ENCODE data around the gene ZFHX3. TPM values are rescaled to one million over a fixed set of nuclear protein-coding genes. Genes with fewer than 3 reads are reported as not detected.

ZFHX3 gene
- total and polyA plus RNA-seq, 2 donors (not counting 3 experiments of a cell fraction or from before 2014, with no cell fraction given): 3.7 to 18.8 TPM

GRCh38 chr16:72908362-72909167, 139.4 kb downstream of the ZFHX3 start:
- no peaks in the 10 kb centered on the region for H3K27me3 ChIP-seq (ENCODE audit: control insufficient read depth in 2 of 2, insufficient read depth in 2 of 2, low read length in 2 of 2)
- H3K4me3 ChIP-seq (replicated peaks in 1 of 3; ENCODE audit: insufficient read depth in 1 of 3, low read depth in 1 of 3, low read length in 3 of 3): no peak overlapping the region
- H3K27ac ChIP-seq (ENCODE audit: insufficient read depth, low read depth, low read length): no peak overlapping the region
- FAIRE-seq: no peak
- POLR2A ChIA-PET: no interaction called here
- intact Hi-C loops (cut with micrococcal nuclease) (no loop called here), dilution Hi-C loops (cut with MboI; ENCODE audit: extremely low pct_ligation_motif_present, low sequenced_read_pairs) (no loop called here)
- TF ChIP-seq EZH2 (IDR thresholded peaks at IDR 0.05; ENCODE audit: borderline replicate concordance, low read depth, low read length, severe bottlenecking) (no peak), JUN (IDR thresholded peaks at IDR 0.05; ENCODE audit: borderline replicate concordance, insufficient read depth, insufficient read length, low read depth) (no peak), MYC (IDR thresholded peaks at IDR 0.05; ENCODE audit: low read depth, low read length) (no peak), POLR2A (IDR thresholded peaks at IDR 0.05; ENCODE audit: low read depth, low read length) (no peak), POLR2AphosphoS5 (IDR thresholded peaks at IDR 0.05; ENCODE audit: insufficient read depth, low read depth, low read length) (no peak), MAX (IDR thresholded peaks at IDR 0.05; ENCODE audit: insufficient read depth, insufficient read length) (no peak), FOS (IDR thresholded peaks at IDR 0.05; ENCODE audit: borderline replicate concordance, insufficient read depth, low read length) (no peak), GATA2 (IDR thresholded peaks at IDR 0.05; ENCODE audit: insufficient read depth, insufficient read length, low read depth, low read length) (no peak)
- TF ChIP-seq, protein P1, sequence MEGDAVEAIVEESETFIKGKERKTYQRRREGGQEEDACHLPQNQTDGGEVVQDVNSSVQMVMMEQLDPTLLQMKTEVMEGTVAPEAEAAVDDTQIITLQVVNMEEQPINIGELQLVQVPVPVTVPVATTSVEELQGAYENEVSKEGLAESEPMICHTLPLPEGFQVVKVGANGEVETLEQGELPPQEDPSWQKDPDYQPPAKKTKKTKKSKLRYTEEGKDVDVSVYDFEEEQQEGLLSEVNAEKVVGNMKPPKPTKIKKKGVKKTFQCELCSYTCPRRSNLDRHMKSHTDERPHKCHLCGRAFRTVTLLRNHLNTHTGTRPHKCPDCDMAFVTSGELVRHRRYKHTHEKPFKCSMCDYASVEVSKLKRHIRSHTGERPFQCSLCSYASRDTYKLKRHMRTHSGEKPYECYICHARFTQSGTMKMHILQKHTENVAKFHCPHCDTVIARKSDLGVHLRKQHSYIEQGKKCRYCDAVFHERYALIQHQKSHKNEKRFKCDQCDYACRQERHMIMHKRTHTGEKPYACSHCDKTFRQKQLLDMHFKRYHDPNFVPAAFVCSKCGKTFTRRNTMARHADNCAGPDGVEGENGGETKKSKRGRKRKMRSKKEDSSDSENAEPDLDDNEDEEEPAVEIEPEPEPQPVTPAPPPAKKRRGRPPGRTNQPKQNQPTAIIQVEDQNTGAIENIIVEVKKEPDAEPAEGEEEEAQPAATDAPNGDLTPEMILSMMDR (IDR thresholded peaks at IDR 0.05; ENCODE audit: extremely low read depth in 1 of 2, insufficient read depth in 1 of 2, low read depth in 1 of 2, low read length in 2 of 2): no peak
- no TSS peak for BruUV-seq (replicated peaks)
- H4K20me1 ChIP-seq (replicated peaks; ENCODE audit: control insufficient read depth, extremely low read depth, insufficient read depth, low read length): no peaks in the 10 kb centered on the region
- H3K9ac ChIP-seq (replicated peaks; ENCODE audit: extremely low read depth, insufficient read depth, low read length): no peak overlapping the region
- DNase-seq (ENCODE audit: low read depth, low spot score): no peak
- no peak overlapping the region for H2AFZ ChIP-seq (ENCODE audit: low read depth, low read length)
- CTCF ChIA-PET: interaction anchor here (0.8 kb wide), 1 partner anchor 76 kb away, joined by 3 read pairs; no protein-coding TSS in a partner anchor
- H3K4me1 ChIP-seq (ENCODE audit: control insufficient read depth, extremely low read depth, insufficient read depth, low read length): no peaks in the 10 kb centered on the region
- no peaks in the 10 kb centered on the region for H3K36me3 ChIP-seq (ENCODE audit: control insufficient read depth in 2 of 2, extremely low read depth in 1 of 2, insufficient read depth in 2 of 2, low read length in 2 of 2)
- no peaks in the 10 kb centered on the region for H3K79me2 ChIP-seq (ENCODE audit: control insufficient read depth, insufficient read depth, low read length)
- H3K9me3 ChIP-seq (replicated peaks; ENCODE audit: control insufficient read depth, insufficient read depth, low read length): no peaks in the 10 kb centered on the region
- no peak overlapping the region for H3K4me2 ChIP-seq (ENCODE audit: insufficient read depth, low read length)
- H3K9me1 ChIP-seq (replicated peaks; ENCODE audit: control insufficient read depth, extremely low read depth, insufficient read depth, low read length): no peaks in the 10 kb centered on the region

Measured in endothelial cell of umbilical vein (primary cell).